Testis (tissue), 3 donors: ENCODE data around the gene IREB2. TPM values are rescaled to one million over a fixed set of nuclear protein-coding genes. Genes with fewer than 3 reads are reported as not detected.
"Not testable (repeated sequence)": the region's sequence is repeated elsewhere in the genome, so short reads cannot be mapped to it uniquely, and the experiment has no call there.

Experiments
- DNase-seq: peaks from one replicate; pipeline ENCODE4 v3.0.0-alpha.2; 2019
- H3K27ac ChIP-seq, 2 donors: fragments of 200-600 bp; sonication (generic); one replicate each; pipeline ENCODE4 v1.5.1; 2019
- H3K27me3 ChIP-seq: fragments of 200-600 bp; sonication (generic); one replicate; pipeline ENCODE4 v1.5.1; 2019
- H3K36me3 ChIP-seq: fragments of 200-600 bp; sonication (generic); one replicate; pipeline ENCODE4 v1.5.1; 2017; ENCODE audit warnings: low read depth; ENCODE audit errors: missing control alignments
- H3K4me1 ChIP-seq: fragments of 200-600 bp; sonication (generic); one replicate; pipeline ENCODE4 v1.5.1; 2019
- H3K4me3 ChIP-seq, 2 donors: fragments of 200-600 bp; sonication (generic); one replicate each; pipeline ENCODE4 v1.5.1; 2017 to 2019
- H3K9me3 ChIP-seq: fragments of 200-600 bp; sonication (generic); one replicate; pipeline ENCODE4 v1.5.1; 2017
- POLR2A ChIP-seq: fragments of 450-650 bp; IDR thresholded peaks from one replicate; pipeline ENCODE4 v1.6.1; 2017; ENCODE audit warnings: antibody characterized with exemption, mild to moderate bottlenecking, moderate library complexity
- WGBS, 2 donors: methylation state at CpG; one replicate each; pipeline ENCODE4 v1.1.5; 2018; 5-methylcytosine and 5-hydroxymethylcytosine counted together
- intact Hi-C: fragments of 100-400 bp; cut with DNase I; formaldehyde crosslinking; loops from one replicate; pipeline ENCODE4 v1.15.1; 2023; ENCODE audit warnings: low total_unique reads
- polyA plus RNA-seq: library from polyadenylated mRNA; stranded (reverse); fragments of 350-450 nt; fragmentation: Illumina TruSeq; extraction: RNeasy Lipid Tissue Mini Kit (QIAGEN cat#74804); gene quantifications from one replicate; pipeline ENCODE4 v1.2.3, GENCODE V29; 2014; ENCODE audit warnings: low read depth, low replicate concordance; ENCODE audit not compliant: insufficient read depth
- total RNA-seq, 2 donors: library from RNA; depleted of rRNA; stranded (reverse); fragments of >200 nt; gene quantifications; one replicate each; pipeline ENCODE4 v1.2.3, GENCODE V29; 2016
- TF ChIP-seq, protein P1 (sequence below), 3 experiments: fragments of 450-650 bp in 2 of 3; fragments of 200-600 bp in 1 of 3; sonication (generic) in 1 of 3; IDR thresholded peaks; one replicate each; pipeline ENCODE4 v1.5.1; 2016 to 2019; ENCODE audit warnings: antibody characterized with exemption in 3 of 3, mild to moderate bottlenecking in 2 of 3, moderate library complexity in 1 of 3

Gene IREB2
- total and polyA plus RNA-seq, 3 donors from 2014 or later, result 43.1 to 69.0 (median 52.3) TPM

DNA sequence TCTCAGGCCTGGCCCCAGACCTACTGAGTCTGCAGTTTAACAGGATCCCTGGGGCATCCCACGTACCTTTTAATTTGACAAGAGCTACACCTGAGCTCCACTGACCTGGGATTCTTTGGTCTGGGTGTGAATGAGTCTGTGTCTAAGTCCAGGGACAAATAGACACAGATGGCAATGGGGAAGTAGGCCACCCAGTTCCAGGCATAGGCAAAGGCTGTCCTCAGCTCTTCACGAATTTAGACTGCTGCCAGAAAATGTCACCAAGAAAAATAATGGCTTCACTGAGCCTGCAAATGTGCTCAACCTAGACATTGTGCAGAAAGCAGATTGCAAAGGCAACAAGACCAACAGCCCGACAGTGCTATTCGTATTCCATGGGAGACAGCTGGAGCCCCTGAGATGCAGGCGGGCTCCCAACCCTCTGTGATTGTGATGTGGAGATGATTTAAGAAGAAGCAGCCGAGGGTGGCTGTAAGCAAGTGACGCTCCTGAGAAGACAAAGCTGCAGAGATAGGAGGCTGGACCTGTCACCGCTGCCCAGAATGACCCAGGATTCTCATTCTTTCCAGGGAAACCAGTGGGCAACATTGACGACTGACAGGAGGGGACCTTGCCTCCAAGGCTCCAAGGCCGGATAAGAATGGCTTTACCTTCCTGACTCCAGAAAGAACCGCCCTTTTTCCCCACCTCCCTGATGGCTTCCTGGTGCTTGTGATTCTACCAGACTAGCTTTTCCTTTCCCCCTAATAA lies 39.8 kb upstream of the IREB2 start:
- H3K27ac ChIP-seq, result no peak overlapping the region
- H3K9me3 ChIP-seq, result no peaks in the 10 kb centered on the region
- H3K4me3 ChIP-seq, result no peak overlapping the region
- no peaks in the 10 kb centered on the region for H3K36me3 ChIP-seq
- DNase-seq, result no peak
- TF ChIP-seq, protein P1, sequence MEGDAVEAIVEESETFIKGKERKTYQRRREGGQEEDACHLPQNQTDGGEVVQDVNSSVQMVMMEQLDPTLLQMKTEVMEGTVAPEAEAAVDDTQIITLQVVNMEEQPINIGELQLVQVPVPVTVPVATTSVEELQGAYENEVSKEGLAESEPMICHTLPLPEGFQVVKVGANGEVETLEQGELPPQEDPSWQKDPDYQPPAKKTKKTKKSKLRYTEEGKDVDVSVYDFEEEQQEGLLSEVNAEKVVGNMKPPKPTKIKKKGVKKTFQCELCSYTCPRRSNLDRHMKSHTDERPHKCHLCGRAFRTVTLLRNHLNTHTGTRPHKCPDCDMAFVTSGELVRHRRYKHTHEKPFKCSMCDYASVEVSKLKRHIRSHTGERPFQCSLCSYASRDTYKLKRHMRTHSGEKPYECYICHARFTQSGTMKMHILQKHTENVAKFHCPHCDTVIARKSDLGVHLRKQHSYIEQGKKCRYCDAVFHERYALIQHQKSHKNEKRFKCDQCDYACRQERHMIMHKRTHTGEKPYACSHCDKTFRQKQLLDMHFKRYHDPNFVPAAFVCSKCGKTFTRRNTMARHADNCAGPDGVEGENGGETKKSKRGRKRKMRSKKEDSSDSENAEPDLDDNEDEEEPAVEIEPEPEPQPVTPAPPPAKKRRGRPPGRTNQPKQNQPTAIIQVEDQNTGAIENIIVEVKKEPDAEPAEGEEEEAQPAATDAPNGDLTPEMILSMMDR (IDR thresholded peaks at IDR 0.05), result no peak
- TF ChIP-seq POLR2A, result no peak
- H3K27me3 ChIP-seq, result no peaks in the 10 kb centered on the region
- 79 to 86% methylated on average over 10 to 11 of the region's 11 CpGs for WGBS, 2 donors
- H3K4me1 ChIP-seq, result no peaks in the 10 kb centered on the region
- intact Hi-C loops, result no loop called here

DNA sequence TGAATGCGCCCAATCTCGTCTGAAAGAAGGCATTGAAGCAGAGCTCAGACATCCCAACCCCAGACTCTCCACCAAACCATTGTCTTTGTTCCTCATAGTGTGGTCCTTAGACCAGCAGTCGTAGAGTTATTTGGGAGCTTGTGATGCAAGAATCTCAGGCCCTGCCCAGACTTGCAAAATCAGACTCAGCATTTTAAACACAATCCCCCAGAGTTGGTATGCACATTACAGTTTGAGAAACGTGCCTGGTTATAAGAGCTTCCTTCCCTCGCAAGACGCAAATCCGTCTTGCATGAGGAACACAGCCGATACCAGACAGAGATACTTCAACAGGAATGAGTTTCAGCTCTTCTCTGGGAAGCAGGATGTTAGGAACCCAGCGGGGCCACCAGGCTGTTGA lies 38.9 kb upstream of the IREB2 start:
- Histone ChIP-seq H3K36me3 (no peaks in the 10 kb centered on the region), H3K27me3 (no peaks in the 10 kb centered on the region), H3K4me1 (no peaks in the 10 kb centered on the region), H3K9me3 (no peaks in the 10 kb centered on the region), H3K27ac (no peak overlapping the region), H3K4me3 (no peak overlapping the region)
- 85 to 86% methylated on average over 9 of the region's 9 CpGs for WGBS, 2 donors
- TF ChIP-seq POLR2A, result no peak
- TF ChIP-seq, protein P1 (IDR thresholded peaks at IDR 0.05), result no peak
- no peak for DNase-seq
- intact Hi-C loops, result no loop called here

DNA sequence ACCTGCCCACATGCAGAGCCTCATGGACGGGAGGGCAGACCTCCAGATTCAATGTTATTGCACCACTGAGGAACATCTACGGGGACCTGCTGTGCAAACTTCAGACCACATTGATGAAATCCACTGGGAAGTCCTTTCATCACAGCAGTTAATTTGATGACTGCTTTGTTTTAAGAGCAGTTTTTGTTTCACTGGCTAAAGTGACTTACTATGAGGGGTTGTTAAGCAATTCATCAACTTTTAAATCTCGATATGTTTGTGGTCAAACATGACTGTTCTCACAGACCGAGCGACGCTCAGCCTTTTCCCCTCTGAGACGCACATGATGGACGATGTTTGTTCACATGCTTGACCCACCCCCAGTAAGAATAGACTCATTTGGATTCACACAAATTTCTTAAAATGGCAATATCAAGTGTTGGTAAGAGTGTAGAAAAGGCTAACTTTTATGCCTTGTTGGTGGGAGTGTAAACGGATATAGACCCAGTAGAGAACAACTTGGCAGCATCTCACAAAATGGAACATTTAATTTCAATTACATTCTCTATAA lies 35.9 kb upstream of the IREB2 start:
- H3K4me1 ChIP-seq, result no peaks in the 10 kb centered on the region
- no peak overlapping the region for H3K27ac ChIP-seq
- no peak for DNase-seq
- H3K27me3 ChIP-seq, result no peaks in the 10 kb centered on the region
- no peak overlapping the region for H3K4me3 ChIP-seq
- H3K9me3 ChIP-seq, result no peaks in the 10 kb centered on the region
- TF ChIP-seq POLR2A, result no peak
- TF ChIP-seq, protein P1 (IDR thresholded peaks at IDR 0.05), result no peak
- intact Hi-C loops, result no loop called here
- 76 to 81% methylated on average over 9 of the region's 9 CpGs for WGBS, 2 donors
- H3K36me3 ChIP-seq, result no peaks in the 10 kb centered on the region

DNA sequence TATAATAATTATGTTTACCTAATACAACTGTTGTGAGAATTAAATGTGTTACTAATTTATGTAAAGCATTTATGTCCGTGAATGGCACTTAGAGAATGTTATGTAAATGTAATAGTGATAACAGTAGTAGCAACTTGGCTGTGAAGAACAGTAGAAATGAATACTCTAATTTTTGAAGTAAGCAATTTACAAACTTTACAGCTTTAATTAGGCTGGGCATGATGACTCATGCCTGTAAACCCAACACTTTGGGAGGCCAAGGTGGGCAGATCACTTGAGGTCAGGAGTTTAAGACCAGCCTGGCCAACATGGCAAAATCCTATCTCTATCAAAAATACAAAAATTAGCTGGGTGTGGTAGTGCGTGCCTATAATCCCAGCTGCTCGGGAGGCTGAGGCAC lies 33.9 kb upstream of the IREB2 start:
- WGBS, 2 donors, result 88 to 91% methylated on average over 3 of the region's 3 CpGs
- TF ChIP-seq, protein P1 (IDR thresholded peaks at IDR 0.05), result no peak
- TF ChIP-seq POLR2A, result no peak
- DNase-seq, result no peak
- Histone ChIP-seq H3K4me3 (no peak overlapping the region), H3K4me1 (no peaks in the 10 kb centered on the region), H3K9me3 (no peaks in the 10 kb centered on the region), H3K36me3 (no peaks in the 10 kb centered on the region), H3K27ac (no peak overlapping the region), H3K27me3 (no peaks in the 10 kb centered on the region)
- intact Hi-C loops, result no loop called here

DNA sequence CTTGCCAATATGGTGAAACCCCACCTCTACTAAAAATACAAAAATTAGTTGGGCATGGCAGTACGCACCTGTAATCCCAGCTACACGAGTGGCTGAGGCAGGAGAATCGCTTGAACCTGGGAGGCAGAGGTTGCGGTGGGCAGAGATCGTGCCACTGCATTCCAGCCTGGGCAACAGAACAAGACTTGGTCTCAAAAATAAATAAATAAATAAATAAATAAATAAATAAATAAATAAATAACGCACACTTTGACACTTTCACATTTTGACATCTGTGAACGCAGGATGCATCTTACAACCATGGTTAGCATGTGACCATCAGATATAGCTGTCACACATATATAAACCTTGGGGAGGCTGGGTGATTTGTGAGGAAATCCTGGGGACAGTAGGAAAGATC lies 33.2 kb upstream of the IREB2 start:
- WGBS, 2 donors, result 94 to 95% methylated on average over 7 of the region's 7 CpGs
- H3K9me3 ChIP-seq, DNase-seq, H3K4me1 ChIP-seq, H3K4me3 ChIP-seq, H3K27ac ChIP-seq, H3K36me3 ChIP-seq, intact Hi-C loops, H3K27me3 ChIP-seq: not testable (repeated sequence)
